GM19467 (cell line): Measurements from ENCODE around the gene CCDC121.
"Not testable (repeated sequence)": the region's sequence is repeated elsewhere in the genome, so short reads cannot be mapped to it uniquely, and the experiment has no call there.

Experiments used
- ATAC-seq: cut with Tn5 transposase; IDR thresholded peaks from one replicate; pipeline ENCODE4 v1.9.1; 2021; ENCODE audit warnings: mild to moderate bottlenecking, moderate library complexity; ENCODE audit not compliant: unreplicated experiment

Gene CCDC121

GRCh38 chr2:27638037-27638637, 9.3 kb upstream of the CCDC121 start:
- ATAC-seq = no peak

DNA sequence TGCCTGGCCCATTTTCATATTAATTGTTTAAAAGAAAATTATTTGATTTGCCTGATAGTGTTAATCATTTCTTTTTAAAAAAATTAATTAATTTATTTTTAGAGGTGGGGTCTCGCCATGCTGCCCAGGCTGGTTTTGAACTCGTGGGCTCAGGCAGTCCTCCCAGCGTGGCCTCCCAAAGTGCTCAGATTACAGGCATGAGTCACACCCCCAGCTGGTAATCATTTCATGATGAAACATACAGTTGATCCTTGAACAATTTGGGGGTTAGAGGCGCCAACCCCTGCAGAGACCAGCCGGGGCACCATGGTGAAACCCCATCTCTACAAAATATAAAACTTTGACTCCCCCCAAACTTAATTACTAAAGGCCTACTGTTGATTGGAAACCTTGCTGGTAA, 8.0 kb upstream of the CCDC121 start:
- ATAC-seq = no peak

GRCh38 chr2:27634291-27634690, 5.5 kb upstream of the CCDC121 start:
- no peak for ATAC-seq

DNA sequence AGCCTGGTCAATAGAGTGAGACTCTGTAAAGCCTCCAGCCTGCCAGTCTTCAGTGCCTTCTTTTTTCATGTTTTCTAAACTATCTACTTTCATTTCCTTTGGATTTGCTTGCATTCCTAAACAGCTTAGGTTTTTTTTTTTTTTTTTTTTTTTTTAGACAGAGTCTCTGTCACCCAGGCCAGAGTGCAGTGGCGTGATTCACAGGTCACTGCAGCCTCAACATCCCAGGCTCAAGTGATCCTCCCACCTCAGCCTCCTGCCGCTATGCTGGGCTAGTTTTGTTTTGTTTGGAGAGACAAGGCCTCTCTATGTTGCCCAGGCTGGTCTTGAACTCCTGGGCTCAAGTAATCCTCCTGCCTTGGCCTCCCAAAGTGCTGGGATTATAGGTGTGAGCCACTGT, 1.4 kb upstream of the CCDC121 start:
- ATAC-seq = not testable (repeated sequence)

DNA sequence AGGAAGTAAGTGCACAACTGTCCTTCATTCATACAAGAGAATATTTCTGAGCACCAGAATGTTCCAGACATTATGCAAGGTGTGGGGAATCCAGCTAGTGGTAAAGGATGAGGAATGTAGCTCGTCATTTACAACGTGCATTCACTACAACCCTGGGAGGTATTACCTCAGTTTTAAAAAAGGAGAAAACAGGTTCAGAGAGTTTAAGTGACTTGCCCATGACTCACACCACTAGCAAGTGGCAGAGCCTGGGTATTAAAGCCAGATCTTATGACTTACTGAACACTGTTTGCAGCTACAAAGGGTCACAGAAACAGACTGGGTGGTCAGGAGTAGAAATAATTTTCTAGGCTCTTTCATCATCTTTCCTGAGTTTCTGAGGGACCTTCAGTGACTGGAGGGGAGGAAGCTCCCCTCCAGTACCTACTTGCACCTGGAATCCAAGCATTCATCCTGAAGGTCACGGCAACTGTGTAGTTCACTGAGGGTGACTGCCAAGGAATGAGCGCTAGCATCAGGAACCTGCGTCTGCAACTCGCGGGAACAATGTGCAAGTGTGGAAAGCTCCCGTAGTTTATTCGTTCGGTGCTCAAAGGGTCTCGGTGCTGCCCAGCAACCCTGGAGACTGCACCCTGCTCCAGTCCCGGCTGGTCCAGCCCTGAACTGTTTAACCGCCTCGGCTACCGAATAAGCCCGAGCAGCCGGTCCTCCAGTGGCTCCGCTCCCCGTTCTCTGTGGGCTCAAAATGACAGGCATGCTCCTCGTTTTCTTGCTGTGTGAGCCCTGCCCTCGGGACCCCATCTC, 647 bp downstream of the CCDC121 start:
- ATAC-seq = peak; percentile 19

- ATAC-seq = not testable (repeated sequence)
Measured at GRCh38 chr2:27626921-27627320, 1.9 kb downstream of the CCDC121 start.

GRCh38 chr2:27626323-27626722, 2.5 kb downstream of the CCDC121 start:
- ATAC-seq = not testable (repeated sequence)

DNA sequence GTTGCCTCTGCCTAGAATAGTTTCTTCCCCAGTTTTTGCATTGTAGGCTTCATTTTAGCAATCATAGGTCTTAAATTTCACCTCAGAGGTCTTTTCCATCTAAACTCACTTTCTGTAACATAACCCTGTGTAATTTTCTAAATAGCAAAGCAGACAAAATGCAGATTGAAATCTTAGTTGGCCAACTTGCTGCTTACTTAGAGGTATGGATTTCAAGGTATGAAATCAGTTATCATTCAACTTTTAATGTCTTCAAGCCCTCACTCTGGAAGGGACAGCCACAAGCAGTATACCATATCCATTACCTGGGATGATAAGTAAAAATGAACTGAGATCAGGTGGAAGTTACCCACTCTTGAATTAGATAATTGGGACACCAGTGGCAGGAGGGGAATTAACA, 3.9 kb downstream of the CCDC121 start:
- no peak for ATAC-seq

GRCh38 chr2:27622921-27623384, 5.9 kb downstream of the CCDC121 start:
- no peak for ATAC-seq

GRCh38 chr2:27621524-27621923, 7.3 kb downstream of the CCDC121 start:
- ATAC-seq = no peak

DNA sequence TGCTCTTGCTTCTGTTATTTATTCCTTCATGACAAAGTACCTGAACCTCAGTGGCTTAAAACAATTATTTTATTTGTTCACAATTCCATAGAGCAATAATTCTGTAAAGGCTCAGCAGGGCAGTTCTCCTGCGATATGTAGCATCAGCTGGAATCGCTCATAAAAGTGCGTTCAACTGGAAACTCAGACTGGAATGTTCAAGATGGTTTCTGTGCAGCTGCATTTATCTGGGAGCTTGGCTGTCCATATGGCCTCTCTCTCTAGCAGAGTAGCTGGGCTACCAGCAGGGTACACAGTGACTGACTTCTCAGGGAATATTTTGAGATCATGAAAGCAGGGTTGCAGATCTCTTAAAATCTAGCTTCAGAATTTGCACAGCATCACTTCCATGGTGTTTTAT, 13.5 kb downstream of the CCDC121 start:
- no peak for ATAC-seq

- no peak for ATAC-seq
Measured at GRCh38 chr2:27613985-27614384, 14.8 kb downstream of the CCDC121 start.

DNA sequence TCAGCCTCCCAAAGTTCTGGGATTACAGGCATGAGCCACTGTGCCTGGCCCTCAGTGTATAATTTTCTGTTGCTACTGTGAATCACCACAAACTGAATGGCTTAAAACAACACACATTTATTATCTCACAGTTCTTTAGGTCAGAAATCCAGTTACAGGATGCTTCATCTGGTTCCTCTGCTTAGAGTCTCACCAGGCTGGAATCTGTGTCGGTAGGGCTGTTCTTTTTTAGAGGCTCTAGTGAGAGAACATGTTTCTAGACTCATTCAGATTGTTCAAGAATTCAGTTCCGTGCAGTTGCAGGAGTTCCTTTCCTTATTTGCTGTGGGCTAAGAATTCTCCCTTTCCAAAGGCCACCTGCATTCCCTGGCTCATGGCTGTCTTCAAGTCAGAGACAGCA, 22.2 kb downstream of the CCDC121 start:
- no peak for ATAC-seq

DNA sequence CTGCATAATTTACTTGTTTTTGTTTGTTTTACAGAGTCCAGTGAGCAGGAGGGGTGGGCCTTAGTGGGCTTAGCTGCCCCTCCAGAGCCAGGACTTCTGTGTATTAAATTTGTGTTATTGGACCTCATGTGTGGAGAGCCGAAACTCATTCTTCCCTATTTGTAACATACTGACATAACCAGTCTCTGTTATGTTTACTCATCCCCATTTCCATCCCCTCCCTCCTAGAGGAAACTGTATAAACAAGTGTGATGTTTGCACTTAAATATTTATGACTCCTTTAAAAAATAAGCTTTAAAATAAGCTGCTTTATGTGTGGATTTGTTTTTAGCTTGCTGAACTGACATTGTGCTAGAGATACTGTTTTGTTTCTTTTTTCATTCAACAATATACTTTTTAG, 32.2 kb downstream of the CCDC121 start:
- ATAC-seq = no peak

- not testable (repeated sequence) for ATAC-seq
Measured at GRCh38 chr2:27595412-27595811, 33.4 kb downstream of the CCDC121 start.

GRCh38 chr2:27594020-27594703, 34.6 kb downstream of the CCDC121 start:
- ATAC-seq = not testable (repeated sequence)

GRCh38 chr2:27593240-27593639, 35.6 kb downstream of the CCDC121 start:
- no peak for ATAC-seq

- no peak for ATAC-seq
Measured at GRCh38 chr2:27591745-27592144, 37.1 kb downstream of the CCDC121 start.

DNA sequence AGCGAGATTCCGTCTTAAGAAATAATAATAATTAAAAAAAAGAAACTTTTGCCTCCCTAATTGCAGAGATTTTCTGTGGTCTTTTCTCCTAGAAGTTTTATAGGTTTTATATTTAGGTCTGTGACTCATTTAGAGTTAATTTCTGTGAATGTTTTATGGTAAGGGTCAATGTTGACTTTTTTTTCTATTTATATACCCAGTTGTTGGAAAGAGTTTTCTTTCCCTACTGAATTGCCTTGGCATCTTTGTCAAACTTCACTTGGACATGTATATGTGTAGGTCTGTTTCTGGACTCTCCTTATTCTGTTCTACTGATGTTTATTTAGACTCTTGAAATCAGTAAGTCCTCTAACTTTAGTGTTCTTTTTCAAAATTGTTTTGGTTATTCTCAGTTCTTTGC, 40.5 kb downstream of the CCDC121 start:
- ATAC-seq = no peak

GRCh38 chr2:27587025-27587424, 41.8 kb downstream of the CCDC121 start:
- ATAC-seq = no peak

- ATAC-seq = no peak
Measured at GRCh38 chr2:27584597-27584996, 44.2 kb downstream of the CCDC121 start.

DNA sequence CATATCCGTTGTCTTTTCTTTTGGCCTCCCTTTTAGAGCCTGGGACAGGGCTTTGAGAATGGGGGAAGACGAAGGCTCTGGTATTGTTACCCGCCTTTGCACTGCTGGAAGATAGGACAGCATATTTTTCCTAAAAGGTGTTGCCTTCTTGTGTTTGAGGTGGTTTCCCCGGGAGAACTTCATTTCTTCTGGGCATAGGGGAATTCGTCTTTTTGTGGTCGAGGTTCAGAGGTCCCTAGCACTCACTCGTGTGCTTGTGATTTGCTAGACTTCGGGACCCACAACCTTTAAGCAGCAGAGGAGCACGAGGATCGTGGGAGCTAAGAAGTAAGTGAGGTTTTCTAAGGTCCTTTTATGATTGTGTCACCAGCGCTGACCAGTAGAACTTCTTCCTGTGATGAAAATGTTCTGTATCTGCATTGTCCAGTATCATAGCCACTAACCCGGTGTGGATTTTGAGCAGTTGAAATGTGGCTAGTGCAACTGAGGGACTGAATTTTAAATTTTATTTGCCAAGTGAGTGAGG, 45.4 kb downstream of the CCDC121 start:
- no peak for ATAC-seq
